ENCODE data around the gene FBXW7.

Gene FBXW7

GRCh38 chr4:152464030-152464823 is 71.7 kb downstream of the FBXW7 start:
- DNase-seq: no peak

- no peak for DNase-seq
Observed at GRCh38 chr4:152463562-152463961, 72.3 kb downstream of the FBXW7 start.

- no peak for DNase-seq
Observed at GRCh38 chr4:152462695-152463094, 73.2 kb downstream of the FBXW7 start.

GRCh38 chr4:152462047-152462446 is 73.8 kb downstream of the FBXW7 start:
- DNase-seq: no peak

- no peak for DNase-seq
Observed at GRCh38 chr4:152460488-152460887, 75.4 kb downstream of the FBXW7 start.

GRCh38 chr4:152459326-152459725 is 76.6 kb downstream of the FBXW7 start:
- DNase-seq: no peak

- no peak for DNase-seq
Observed at GRCh38 chr4:152458801-152459302, 77.0 kb downstream of the FBXW7 start.

GRCh38 chr4:152456609-152457008 is 79.3 kb downstream of the FBXW7 start:
- DNase-seq: no peak

GRCh38 chr4:152455311-152455710 is 80.6 kb downstream of the FBXW7 start:
- DNase-seq: no peak

- no peak for DNase-seq
Observed at GRCh38 chr4:152454398-152455011, 81.4 kb downstream of the FBXW7 start.

GRCh38 chr4:152451496-152451895 is 84.4 kb downstream of the FBXW7 start:
- DNase-seq: no peak

GRCh38 chr4:152448854-152449253 is 87.0 kb downstream of the FBXW7 start:
- no peak for DNase-seq

GRCh38 chr4:152448038-152448707 is 87.7 kb downstream of the FBXW7 start:
- no peak for DNase-seq

- no peak for DNase-seq
Observed at GRCh38 chr4:152443859-152444258, 92.0 kb downstream of the FBXW7 start.

GRCh38 chr4:152437561-152437960 is 98.3 kb downstream of the FBXW7 start:
- no peak for DNase-seq

GRCh38 chr4:152436384-152436783 is 99.5 kb downstream of the FBXW7 start:
- no peak for DNase-seq

- DNase-seq: no peak
Observed at GRCh38 chr4:152434011-152434410, 101.9 kb downstream of the FBXW7 start.

GRCh38 chr4:152431784-152432183 is 104.1 kb downstream of the FBXW7 start:
- no peak for DNase-seq

GRCh38 chr4:152431291-152431690 is 104.6 kb downstream of the FBXW7 start:
- no peak for DNase-seq

GRCh38 chr4:152430507-152430906 is 105.4 kb downstream of the FBXW7 start:
- no peak for DNase-seq

GRCh38 chr4:152427981-152428380 is 107.9 kb downstream of the FBXW7 start:
- DNase-seq: no peak

- DNase-seq: no peak
Observed at GRCh38 chr4:152424977-152425376, 110.9 kb downstream of the FBXW7 start.

- DNase-seq: no peak
Observed at GRCh38 chr4:152424396-152424795, 111.5 kb downstream of the FBXW7 start.

GRCh38 chr4:152422817-152423320 is 113.0 kb downstream of the FBXW7 start:
- no peak for DNase-seq
